HCEC 1CT (cell line): Measurements from ENCODE around the gene CHD5.

Experiments
- DNase-seq: peaks from one replicate; pipeline ENCODE4 v3.0.0-alpha.2; 2017

The CHD5 gene

GRCh38 chr1:6130036-6130435 is 50.1 kb downstream of the CHD5 start:
- DNase-seq, result no peak

- no peak for DNase-seq
Observed at GRCh38 chr1:6129313-6129712, 50.8 kb downstream of the CHD5 start.

- DNase-seq, result no peak
Observed at GRCh38 chr1:6128276-6129081, 51.6 kb downstream of the CHD5 start.

GRCh38 chr1:6127587-6128163 is 52.4 kb downstream of the CHD5 start:
- DNase-seq, result no peak

- no peak for DNase-seq
Observed at GRCh38 chr1:6126521-6127067, 53.5 kb downstream of the CHD5 start.

- no peak for DNase-seq
Observed at GRCh38 chr1:6126028-6126427, 54.1 kb downstream of the CHD5 start.

GRCh38 chr1:6125366-6125765 is 54.8 kb downstream of the CHD5 start:
- no peak for DNase-seq

GRCh38 chr1:6124746-6125365 is 55.3 kb downstream of the CHD5 start:
- no peak for DNase-seq

- no peak for DNase-seq
Observed at GRCh38 chr1:6124341-6124740, 55.8 kb downstream of the CHD5 start.

GRCh38 chr1:6123816-6124215 is 56.3 kb downstream of the CHD5 start:
- DNase-seq, result no peak

- DNase-seq, result no peak
Observed at GRCh38 chr1:6123083-6123482, 57.0 kb downstream of the CHD5 start.

- no peak for DNase-seq
Observed at GRCh38 chr1:6121651-6122370, 58.3 kb downstream of the CHD5 start.

GRCh38 chr1:6121021-6121421 is 59.1 kb downstream of the CHD5 start:
- no peak for DNase-seq

- DNase-seq, result peak; percentile 67
Observed at GRCh38 chr1:6118415-6118814, 61.7 kb downstream of the CHD5 start.

GRCh38 chr1:6117624-6118023 is 62.5 kb downstream of the CHD5 start:
- no peak for DNase-seq

GRCh38 chr1:6117064-6117463 is 63.1 kb downstream of the CHD5 start:
- DNase-seq, result no peak

GRCh38 chr1:6116137-6116536 is 64.0 kb downstream of the CHD5 start:
- peak; percentile 65 for DNase-seq

- no peak for DNase-seq
Observed at GRCh38 chr1:6113745-6114144, 66.4 kb downstream of the CHD5 start.

- DNase-seq, result no peak
Observed at GRCh38 chr1:6113116-6113515, 67.0 kb downstream of the CHD5 start.

GRCh38 chr1:6112690-6113005 is 67.5 kb downstream of the CHD5 start:
- no peak for DNase-seq

- no peak for DNase-seq
Observed at GRCh38 chr1:6111991-6112689, 68.0 kb downstream of the CHD5 start.

GRCh38 chr1:6111571-6111970 is 68.5 kb downstream of the CHD5 start:
- DNase-seq, result no peak

- DNase-seq, result no peak
Observed at GRCh38 chr1:6110326-6110725, 69.8 kb downstream of the CHD5 start.
